OCI-LY3 (cell line): ENCODE measurements around the gene BZW2.

Source experiments
- H2AFZ ChIP-seq: fragments of 200-600, 300-600 bp; shearing (Covaris generic); 2 replicates; pipeline ENCODE4 v1.6.0; 2014; ENCODE audit warnings: antibody characterized with exemption, low read depth, low read length
- H3K27ac ChIP-seq: fragments of 200-600, 300-600 bp; sonication (generic); 2 replicates; pipeline ENCODE4 v1.5.1; 2014; ENCODE audit warnings: mild to moderate bottlenecking, low read length, moderate library complexity, mixed read lengths
- H3K27me3 ChIP-seq: fragments of 200-600, 300-600 bp; sonication (generic); 2 replicates; pipeline ENCODE4 v1.6.1; 2014; ENCODE audit warnings: low read depth, low read length, mixed read lengths
- H3K36me3 ChIP-seq: fragments of 200-600, 300-600 bp; sonication (generic); replicated peaks from 2 replicates; pipeline ENCODE3; 2014; ENCODE audit warnings: low read depth, low read length, mixed read lengths
- H3K4me1 ChIP-seq: fragments of 300-600, 200-600 bp; sonication (generic); 2 replicates; pipeline ENCODE4 v1.6.1; 2014; ENCODE audit warnings: low read length, mixed read lengths
- H3K4me2 ChIP-seq: fragments of 200-600, 300-600 bp; sonication (generic); 2 replicates; pipeline ENCODE4 v1.6.1; 2014; ENCODE audit warnings: low read length, mixed read lengths
- H3K4me3 ChIP-seq: fragments of 300-600, 200-600 bp; sonication (generic); 2 replicates; pipeline ENCODE4 v1.5.1; 2014; ENCODE audit warnings: antibody characterized with exemption, mild to moderate bottlenecking, low read length, moderate library complexity
- H3K79me2 ChIP-seq: fragments of 300-600, 200-600 bp; shearing (Covaris generic); 2 replicates; pipeline ENCODE4 v1.6.1; 2014; ENCODE audit warnings: mild to moderate bottlenecking, low read length, mixed read lengths
- H3K9ac ChIP-seq: fragments of 300-600, 200-600 bp; shearing (Covaris generic); 2 replicates; pipeline ENCODE4 v1.6.0; 2014; ENCODE audit warnings: mild to moderate bottlenecking, low read length, moderate library complexity
- H3K9me3 ChIP-seq: fragments of 200-600, 300-600 bp; shearing (Covaris generic); 2 replicates; pipeline ENCODE4 v1.6.1; 2014; ENCODE audit warnings: low read length, mixed read lengths; ENCODE audit not compliant: insufficient read depth
- H4K20me1 ChIP-seq: fragments of 200-600, 300-600 bp; sonication (generic); 2 replicates; pipeline ENCODE4 v1.6.1; 2016; ENCODE audit warnings: low read length, mixed read lengths; ENCODE audit not compliant: insufficient read depth
- CTCF ChIP-seq: fragments of 200-600, 300-600 bp; sonication (generic); IDR thresholded peaks from 2 replicates; pipeline ENCODE4 v1.5.1; 2014; ENCODE audit warnings: antibody characterized with exemption, low read length, low read depth
- EZH2phosphoT487 ChIP-seq: fragments of 200-600 bp; shearing (Covaris generic); IDR thresholded peaks from 2 replicates; pipeline ENCODE4 v1.6.1; 2018; ENCODE audit warnings: antibody characterized with exemption, mixed run types, low read depth

The BZW2 gene

GRCh38 chr7:16645593-16646471 is at the start of gene BZW2, which contains the start of gene ANKMY2:
Gene BZW2, plus strand, starts transcription at chr7:16646181. Its CDS starts 19,263 bp downstream, at chr7:16665444.
Gene ANKMY2, minus strand, starts transcription at chr7:16645754. Its CDS starts 181 bp downstream, at chr7:16645573.
- peaks cover 8% of the 10 kb centered on the region for H3K36me3 ChIP-seq
- no peak for TF ChIP-seq CTCF
- no peak for TF ChIP-seq EZH2phosphoT487
- H3K27me3 ChIP-seq: no peaks in the 10 kb centered on the region
- H4K20me1 ChIP-seq: peaks cover 40% of the 10 kb centered on the region
- H2AFZ ChIP-seq: peak within 1 kb of the TSS; percentile 77
- H3K9ac ChIP-seq: peak within 1 kb of the TSS; percentile 89
- H3K9me3 ChIP-seq: no peaks in the 10 kb centered on the region
- H3K4me3 ChIP-seq: peak within 1 kb of the TSS; percentile 96
- H3K4me1 ChIP-seq: peaks cover 27% of the 10 kb centered on the region
- peaks cover 49% of the 10 kb centered on the region for H3K79me2 ChIP-seq
- peak within 1 kb of the TSS; percentile 90 for H3K4me2 ChIP-seq
- H3K27ac ChIP-seq: peak within 1 kb of the TSS; percentile 68

GRCh38 chr7:16598015-16598414 is 48.0 kb upstream of the BZW2 start:
- Histone ChIP-seq H3K4me2 (no peak overlapping the region), H3K9ac (no peak overlapping the region), H2AFZ (no peak overlapping the region), H3K36me3 (no peaks in the 10 kb centered on the region), H3K9me3 (no peaks in the 10 kb centered on the region), H3K27me3 (no peaks in the 10 kb centered on the region), H4K20me1 (no peaks in the 10 kb centered on the region), H3K4me1 (peaks cover 11% of the 10 kb centered on the region), H3K79me2 (no peaks in the 10 kb centered on the region), H3K4me3 (no peak overlapping the region), H3K27ac (no peak overlapping the region)
- TF ChIP-seq CTCF: no peak
- TF ChIP-seq EZH2phosphoT487: no peak

- no peak overlapping the region for H3K4me3 ChIP-seq
- H3K4me2 ChIP-seq: peak overlapping the region; percentile 59
- H3K9me3 ChIP-seq: no peaks in the 10 kb centered on the region
- TF ChIP-seq CTCF: no peak
- no peak for TF ChIP-seq EZH2phosphoT487
- no peak overlapping the region for H3K27ac ChIP-seq
- no peak overlapping the region for H3K9ac ChIP-seq
- no peaks in the 10 kb centered on the region for H3K27me3 ChIP-seq
- peaks cover 11% of the 10 kb centered on the region for H3K4me1 ChIP-seq
- no peaks in the 10 kb centered on the region for H4K20me1 ChIP-seq
- H3K79me2 ChIP-seq: no peaks in the 10 kb centered on the region
- H3K36me3 ChIP-seq: no peaks in the 10 kb centered on the region
- no peak overlapping the region for H2AFZ ChIP-seq
These were observed 46.1 kb upstream of the BZW2 start for GRCh38 chr7:16599860-16600259.

GRCh38 chr7:16603633-16604032 is 42.3 kb upstream of the BZW2 start:
- H3K27ac ChIP-seq: no peak overlapping the region
- peaks cover 24% of the 10 kb centered on the region for H3K4me1 ChIP-seq
- H3K4me3 ChIP-seq: no peak overlapping the region
- no peak for TF ChIP-seq EZH2phosphoT487
- TF ChIP-seq CTCF: no peak
- H3K9ac ChIP-seq: no peak overlapping the region
- no peaks in the 10 kb centered on the region for H3K27me3 ChIP-seq
- H4K20me1 ChIP-seq: no peaks in the 10 kb centered on the region
- H2AFZ ChIP-seq: no peak overlapping the region
- H3K36me3 ChIP-seq: peaks cover 6% of the 10 kb centered on the region
- H3K79me2 ChIP-seq: no peaks in the 10 kb centered on the region
- no peak overlapping the region for H3K4me2 ChIP-seq
- no peaks in the 10 kb centered on the region for H3K9me3 ChIP-seq
